Measurements from ENCODE around the gene DNAI7. TPM values are rescaled to one million over a fixed set of nuclear protein-coding genes. Genes with fewer than 3 reads are reported as not detected.

The DNAI7 gene
- total and polyA plus RNA-seq, 2 donors (not counting 1 experiment from before 2014, with no cell fraction given), result 0.62 TPM; not detected in 1

DNA sequence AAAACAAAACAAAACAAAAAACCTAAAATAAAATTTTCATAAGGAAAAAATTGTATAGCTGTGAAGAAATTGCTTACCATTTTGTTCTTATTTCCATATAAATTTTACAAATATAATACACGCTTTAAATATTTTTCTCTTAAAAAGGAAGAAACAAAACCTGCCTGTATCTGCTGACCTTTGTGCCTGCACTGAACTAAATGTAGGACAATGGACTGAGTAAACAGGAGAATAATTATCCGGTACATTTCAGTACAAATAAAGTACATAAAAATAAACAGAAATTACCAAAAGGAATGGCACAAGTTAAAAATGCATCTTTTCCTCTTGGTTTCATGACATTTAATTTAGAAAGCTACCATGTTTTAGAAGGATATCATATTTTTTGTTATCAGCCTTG is 112.3 kb downstream of the DNAI7 start:
- no CpG with 5 or more reads among the region's 2 CpGs for WGBS (ENCODE audit: insufficient coverage)
- no peak for TF ChIP-seq EZH2 (IDR thresholded peaks at IDR 0.05; ENCODE audit: borderline replicate concordance, insufficient read depth, low read depth, low read length, poor library complexity, severe bottlenecking)
- TF ChIP-seq, protein P1, sequence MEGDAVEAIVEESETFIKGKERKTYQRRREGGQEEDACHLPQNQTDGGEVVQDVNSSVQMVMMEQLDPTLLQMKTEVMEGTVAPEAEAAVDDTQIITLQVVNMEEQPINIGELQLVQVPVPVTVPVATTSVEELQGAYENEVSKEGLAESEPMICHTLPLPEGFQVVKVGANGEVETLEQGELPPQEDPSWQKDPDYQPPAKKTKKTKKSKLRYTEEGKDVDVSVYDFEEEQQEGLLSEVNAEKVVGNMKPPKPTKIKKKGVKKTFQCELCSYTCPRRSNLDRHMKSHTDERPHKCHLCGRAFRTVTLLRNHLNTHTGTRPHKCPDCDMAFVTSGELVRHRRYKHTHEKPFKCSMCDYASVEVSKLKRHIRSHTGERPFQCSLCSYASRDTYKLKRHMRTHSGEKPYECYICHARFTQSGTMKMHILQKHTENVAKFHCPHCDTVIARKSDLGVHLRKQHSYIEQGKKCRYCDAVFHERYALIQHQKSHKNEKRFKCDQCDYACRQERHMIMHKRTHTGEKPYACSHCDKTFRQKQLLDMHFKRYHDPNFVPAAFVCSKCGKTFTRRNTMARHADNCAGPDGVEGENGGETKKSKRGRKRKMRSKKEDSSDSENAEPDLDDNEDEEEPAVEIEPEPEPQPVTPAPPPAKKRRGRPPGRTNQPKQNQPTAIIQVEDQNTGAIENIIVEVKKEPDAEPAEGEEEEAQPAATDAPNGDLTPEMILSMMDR (IDR thresholded peaks at IDR 0.05), result no peak
- DNase-seq, result no peak
- Histone ChIP-seq H3K36me3 (replicated peaks in 1 of 2; ENCODE audit: control extremely low read depth in 1 of 2, control insufficient read depth in 1 of 2, extremely low read depth in 1 of 2, insufficient read depth in 2 of 2, low read length in 1 of 2) (peaks cover 31 to 92% of the 10 kb centered on the region in 2 experiments), H3K4me2 (replicated peaks; ENCODE audit: low read depth, low read length, poor library complexity, severe bottlenecking) (no peak overlapping the region), H3K4me3 (ENCODE audit: control extremely low read depth in 1 of 5, extremely low read depth in 1 of 5, insufficient read depth in 1 of 5, low read depth in 2 of 5, low read length in 4 of 5) (no peak overlapping the region), H2AFZ (ENCODE audit: insufficient read depth, low read depth, low read length, poor library complexity, severe bottlenecking) (no peak overlapping the region), H3K27ac (ENCODE audit: low read length in 2 of 2) (no peak overlapping the region), H3K4me1 (ENCODE audit: control insufficient read depth in 2 of 2, insufficient read depth in 2 of 2, low read length in 2 of 2) (no peaks in the 10 kb centered on the region), H3K9ac (ENCODE audit: low read length) (no peak overlapping the region), H3K79me2 (ENCODE audit: control insufficient read depth, insufficient read depth, low read length) (peaks cover 29% of the 10 kb centered on the region), H3K9me3 (ENCODE audit: control extremely low read depth in 1 of 3, control insufficient read depth in 2 of 3, insufficient read depth in 1 of 3, low read length in 2 of 3) (no peaks in the 10 kb centered on the region), H4K20me1 (ENCODE audit: control insufficient read depth, insufficient read depth, low read length, poor library complexity, severe bottlenecking) (peaks cover 25% of the 10 kb centered on the region), H3K27me3 (replicated peaks in 1 of 4; ENCODE audit: control extremely low read depth in 1 of 4, control insufficient read depth in 3 of 4, insufficient read depth in 4 of 4, low read length in 3 of 4) (no peaks in the 10 kb centered on the region)
- no peak for ATAC-seq (ENCODE audit: low read depth)
- H3K4me3 Mint-ChIP-seq, result no peak overlapping the region
- CTCF ChIA-PET, result interaction anchor here (0.6 to 1.6 kb wide), 4 partner anchors 28 to 91 kb away, joined by 3 to 5 read pairs (median 4); no protein-coding TSS in a partner anchor
- intact Hi-C loops (cut with micrococcal nuclease), result no loop called here
- H3K9me3 Mint-ChIP-seq (ENCODE audit: insufficient read depth), result no peaks in the 10 kb centered on the region
- no peak overlapping the region for H3K27ac Mint-ChIP-seq
- H3K4me1 Mint-ChIP-seq, result peaks cover 17% of the 10 kb centered on the region
- POLR2A ChIA-PET, result no interaction called here
- H3K27me3 Mint-ChIP-seq, result no peaks in the 10 kb centered on the region

DNA sequence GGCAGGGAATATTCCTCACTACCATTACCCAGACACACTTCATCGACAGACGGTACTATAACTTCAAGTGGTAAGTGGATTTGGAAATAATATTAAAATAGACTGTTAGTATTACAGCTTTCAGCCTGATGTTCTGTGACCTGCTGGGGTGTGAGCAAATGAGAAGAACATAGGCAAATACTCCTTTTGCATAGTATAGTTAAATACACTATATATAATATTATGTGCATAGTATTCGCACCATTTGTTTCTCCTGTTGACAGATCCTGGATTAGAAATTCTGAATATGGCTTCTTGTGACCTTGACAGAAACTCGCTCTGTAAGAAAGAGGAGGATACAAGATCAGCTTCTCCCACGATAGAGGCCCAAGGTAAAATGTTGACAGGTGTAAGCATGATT is 115.6 kb downstream of the DNAI7 start:
- Mint-ChIP-seq H3K4me1 (peaks cover 25% of the 10 kb centered on the region), H3K27me3 (no peaks in the 10 kb centered on the region), H3K27ac (no peak overlapping the region), H3K9me3 (ENCODE audit: insufficient read depth) (no peaks in the 10 kb centered on the region), H3K4me3 (no peak overlapping the region)
- H3K9ac ChIP-seq (ENCODE audit: low read length), result no peak overlapping the region
- WGBS (ENCODE audit: insufficient coverage), result no CpG with 5 or more reads among the region's 5 CpGs
- ATAC-seq (ENCODE audit: low read depth) (no peak), DNase-seq (no peak)
- intact Hi-C loops (cut with micrococcal nuclease), result no loop called here
- no peak overlapping the region for H3K27ac ChIP-seq (ENCODE audit: low read length in 2 of 2)
- H4K20me1 ChIP-seq (ENCODE audit: control insufficient read depth, insufficient read depth, low read length, poor library complexity, severe bottlenecking), result peaks cover 34% of the 10 kb centered on the region
- H3K27me3 ChIP-seq (replicated peaks in 1 of 4; ENCODE audit: control extremely low read depth in 1 of 4, control insufficient read depth in 3 of 4, insufficient read depth in 4 of 4, low read length in 3 of 4), result no peaks in the 10 kb centered on the region
- H3K9me3 ChIP-seq (ENCODE audit: control extremely low read depth in 1 of 3, control insufficient read depth in 2 of 3, insufficient read depth in 1 of 3, low read length in 2 of 3), result no peaks in the 10 kb centered on the region
- H3K4me1 ChIP-seq (ENCODE audit: control insufficient read depth in 2 of 2, insufficient read depth in 2 of 2, low read length in 2 of 2), result peaks cover 9 to 12% of the 10 kb centered on the region in 2 donors
- TF ChIP-seq, protein P1 (IDR thresholded peaks at IDR 0.05), result no peak
- TF ChIP-seq EZH2 (IDR thresholded peaks at IDR 0.05; ENCODE audit: borderline replicate concordance, insufficient read depth, low read depth, low read length, poor library complexity, severe bottlenecking), result no peak
- no peak overlapping the region for H2AFZ ChIP-seq (ENCODE audit: insufficient read depth, low read depth, low read length, poor library complexity, severe bottlenecking)
- H3K4me2 ChIP-seq (replicated peaks; ENCODE audit: low read depth, low read length, poor library complexity, severe bottlenecking), result no peak overlapping the region
- POLR2A ChIA-PET, result no interaction called here
- H3K79me2 ChIP-seq (ENCODE audit: control insufficient read depth, insufficient read depth, low read length), result peaks cover 36% of the 10 kb centered on the region
- H3K4me3 ChIP-seq (ENCODE audit: control extremely low read depth in 1 of 5, extremely low read depth in 1 of 5, insufficient read depth in 1 of 5, low read depth in 2 of 5, low read length in 4 of 5), result no peak overlapping the region
- peaks cover 17 to 69% of the 10 kb centered on the region in 2 experiments for H3K36me3 ChIP-seq (replicated peaks in 1 of 2; ENCODE audit: control extremely low read depth in 1 of 2, control insufficient read depth in 1 of 2, extremely low read depth in 1 of 2, insufficient read depth in 2 of 2, low read length in 1 of 2)
- CTCF ChIA-PET, result interaction anchor here (1.0 to 1.8 kb wide), 2 partner anchors 14 to 76 kb away, joined by 3 to 4 read pairs; no protein-coding TSS in a partner anchor

Data from B cell (primary cell).